MM.1S (cell line): ENCODE measurements around the gene BLTP3B.
A peak's percentile ranks its signal among the peaks of the same experiment; 100 is the strongest.
"Not testable (repeated sequence)": the region's sequence is repeated elsewhere in the genome, so short reads cannot be mapped to it uniquely, and the experiment has no call there.

ENCODE experiments used
- DNase-seq: peaks from one replicate; pipeline ENCODE4 v3.0.0-alpha.2; 2015
- H2AFZ ChIP-seq: fragments of 300-600 bp; sonication (generic); 2 replicates; pipeline ENCODE4 v1.6.0; 2016; ENCODE audit warnings: antibody characterized with exemption, low read length
- H3F3A ChIP-seq: fragments of 300-600 bp; sonication (generic); 2 replicates; pipeline ENCODE4 v1.6.1; 2016; ENCODE audit warnings: mild to moderate bottlenecking, antibody characterized with exemption, low read length, moderate library complexity, mixed read lengths; ENCODE audit not compliant: insufficient read depth
- H3K27ac ChIP-seq: fragments of 300-600 bp; sonication (generic); 2 replicates; pipeline ENCODE4 v1.5.1; 2016; ENCODE audit warnings: mild to moderate bottlenecking, low read length
- H3K27me3 ChIP-seq: fragments of 300-600 bp; sonication (generic); replicated peaks from 2 replicates; pipeline ENCODE4 v1.6.0; 2016; ENCODE audit warnings: low read length; ENCODE audit not compliant: insufficient read depth
- H3K36me3 ChIP-seq: fragments of 300-600 bp; sonication (generic); replicated peaks from 2 replicates; pipeline ENCODE4 v1.6.1; 2016; ENCODE audit warnings: mild to moderate bottlenecking, low read length, mixed read lengths; ENCODE audit not compliant: insufficient read depth
- H3K4me1 ChIP-seq: fragments of 300-600 bp; sonication (generic); 2 replicates; pipeline ENCODE4 v1.6.1; 2016; ENCODE audit warnings: low read length, mixed read lengths
- H3K4me2 ChIP-seq: fragments of 300-600 bp; sonication (generic); 2 replicates; pipeline ENCODE4 v1.6.0; 2016; ENCODE audit warnings: low read depth, low read length
- H3K4me3 ChIP-seq: fragments of 300-600 bp; sonication (generic); 2 replicates; pipeline ENCODE4 v1.5.1; 2016; ENCODE audit warnings: low read length, mixed read lengths
- H3K79me2 ChIP-seq: fragments of 300-600 bp; sonication (generic); 2 replicates; pipeline ENCODE4 v1.6.1; 2016; ENCODE audit warnings: mixed run types, low read length, mixed read lengths
- H3K9ac ChIP-seq: fragments of 300-600 bp; sonication (generic); 2 replicates; pipeline ENCODE4 v1.6.1; 2016; ENCODE audit warnings: low read length, mixed read lengths
- H3K9me2 ChIP-seq: fragments of 300-600 bp; sonication (generic); replicated peaks from 2 replicates; pipeline ENCODE4 v1.6.1; 2016; ENCODE audit warnings: mild to moderate bottlenecking, low read length, mixed read lengths; ENCODE audit not compliant: insufficient read depth
- H3K9me3 ChIP-seq: fragments of 300-600 bp; sonication (generic); replicated peaks from 2 replicates; pipeline ENCODE4 v1.6.1; 2016; ENCODE audit warnings: mild to moderate bottlenecking, low read length, mixed read lengths; ENCODE audit not compliant: insufficient read depth
- H4K20me1 ChIP-seq: fragments of 300-600 bp; sonication (generic); 2 replicates; pipeline ENCODE4 v1.6.1; 2016; ENCODE audit warnings: mild to moderate bottlenecking, low read length, moderate library complexity, mixed read lengths; ENCODE audit not compliant: insufficient read depth
- EZH2 ChIP-seq: fragments of 300-600 bp; sonication (generic); optimal IDR thresholded peaks from 2 replicates; pipeline ENCODE3; 2017; ENCODE audit warnings: low read depth, mild to moderate bottlenecking, antibody characterized with exemption, low read length, mixed read lengths
- EZH2phosphoT487 ChIP-seq: fragments of 300-600 bp; sonication (generic); IDR thresholded peaks from 2 replicates; pipeline ENCODE4 v1.6.1; 2018; ENCODE audit warnings: antibody characterized with exemption, low read length
- TF ChIP-seq, protein P1 (sequence below): fragments of 300-600 bp; sonication (generic); IDR thresholded peaks from 2 replicates; pipeline ENCODE4 v1.5.1; 2016; ENCODE audit warnings: antibody characterized with exemption, low read length, mixed read lengths

The BLTP3B gene

DNA sequence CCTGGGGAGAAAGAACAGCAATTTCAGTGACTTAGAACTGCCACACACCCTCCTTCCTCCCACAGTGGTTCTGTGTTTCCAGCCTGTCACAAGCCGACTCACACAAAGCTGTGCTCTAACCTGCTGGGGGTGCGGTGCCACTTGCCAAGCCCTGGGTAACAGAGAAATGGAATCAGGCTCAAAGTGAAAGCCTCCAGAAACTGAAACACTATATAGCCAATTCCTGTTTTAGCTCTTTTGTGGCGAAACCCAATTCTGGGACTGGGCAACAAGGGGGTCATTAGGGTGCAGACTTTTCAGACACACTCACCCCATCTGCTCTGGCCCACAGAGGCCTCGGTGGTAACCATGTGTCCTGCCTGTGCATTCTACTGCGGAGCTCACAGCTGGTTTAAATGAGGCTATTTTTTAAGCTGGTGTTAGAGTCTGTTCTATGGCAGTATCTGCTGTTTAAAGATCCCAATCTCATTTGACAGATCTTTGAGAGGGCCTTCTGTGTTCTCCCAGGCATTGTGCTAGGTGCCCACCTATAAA lies 42.8 kb upstream of the BLTP3B start:
- H3K9me3 ChIP-seq, result no peaks in the 10 kb centered on the region
- no peak overlapping the region for H3K4me3 ChIP-seq
- H3F3A ChIP-seq, result 0 out of 2 replicates have a peak, but pooled peaks cover 10% of the 10 kb centered on the region
- no peaks in the 10 kb centered on the region for H3K79me2 ChIP-seq
- H3K27ac ChIP-seq, result no peak overlapping the region
- peak overlapping the region; percentile 44 for H3K4me2 ChIP-seq
- TF ChIP-seq EZH2phosphoT487, result no peak
- TF ChIP-seq, protein P1, sequence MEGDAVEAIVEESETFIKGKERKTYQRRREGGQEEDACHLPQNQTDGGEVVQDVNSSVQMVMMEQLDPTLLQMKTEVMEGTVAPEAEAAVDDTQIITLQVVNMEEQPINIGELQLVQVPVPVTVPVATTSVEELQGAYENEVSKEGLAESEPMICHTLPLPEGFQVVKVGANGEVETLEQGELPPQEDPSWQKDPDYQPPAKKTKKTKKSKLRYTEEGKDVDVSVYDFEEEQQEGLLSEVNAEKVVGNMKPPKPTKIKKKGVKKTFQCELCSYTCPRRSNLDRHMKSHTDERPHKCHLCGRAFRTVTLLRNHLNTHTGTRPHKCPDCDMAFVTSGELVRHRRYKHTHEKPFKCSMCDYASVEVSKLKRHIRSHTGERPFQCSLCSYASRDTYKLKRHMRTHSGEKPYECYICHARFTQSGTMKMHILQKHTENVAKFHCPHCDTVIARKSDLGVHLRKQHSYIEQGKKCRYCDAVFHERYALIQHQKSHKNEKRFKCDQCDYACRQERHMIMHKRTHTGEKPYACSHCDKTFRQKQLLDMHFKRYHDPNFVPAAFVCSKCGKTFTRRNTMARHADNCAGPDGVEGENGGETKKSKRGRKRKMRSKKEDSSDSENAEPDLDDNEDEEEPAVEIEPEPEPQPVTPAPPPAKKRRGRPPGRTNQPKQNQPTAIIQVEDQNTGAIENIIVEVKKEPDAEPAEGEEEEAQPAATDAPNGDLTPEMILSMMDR, result no peak
- TF ChIP-seq EZH2, result no peak
- no peaks in the 10 kb centered on the region for H3K36me3 ChIP-seq
- H4K20me1 ChIP-seq, result no peaks in the 10 kb centered on the region
- no peak overlapping the region for H3K9ac ChIP-seq
- H2AFZ ChIP-seq, result no peak overlapping the region
- peak; percentile 74 for DNase-seq
- H3K9me2 ChIP-seq, result no peaks in the 10 kb centered on the region
- no peaks in the 10 kb centered on the region for H3K27me3 ChIP-seq
- H3K4me1 ChIP-seq, result peaks cover 9% of the 10 kb centered on the region

GRCh38 chr12:100184549-100185145 lies 42.0 kb upstream of the BLTP3B start:
- Histone ChIP-seq H3K27ac (no peak overlapping the region), H3K27me3 (no peaks in the 10 kb centered on the region), H3K4me2 (peak overlapping the region; percentile 44; the same call in 1 of the 2 replicates), H3K4me3 (no peak overlapping the region), H3K4me1 (peaks cover 9% of the 10 kb centered on the region), H3K9me2 (no peaks in the 10 kb centered on the region), H3K79me2 (no peaks in the 10 kb centered on the region), H2AFZ (no peak overlapping the region), H4K20me1 (no peaks in the 10 kb centered on the region), H3K36me3 (no peaks in the 10 kb centered on the region), H3K9ac (no peak overlapping the region), H3K9me3 (no peaks in the 10 kb centered on the region), H3F3A (0 out of 2 replicates have a peak, but pooled peaks cover 10% of the 10 kb centered on the region)
- DNase-seq, result no peak
- TF ChIP-seq, protein P1, result no peak
- TF ChIP-seq EZH2phosphoT487, result no peak
- TF ChIP-seq EZH2, result no peak

GRCh38 chr12:100179252-100179651 lies 36.6 kb upstream of the BLTP3B start:
- Histone ChIP-seq H4K20me1 (no peaks in the 10 kb centered on the region), H3K9me2 (no peaks in the 10 kb centered on the region), H3K27me3 (no peaks in the 10 kb centered on the region), H3K27ac (no peak overlapping the region), H3F3A (no peaks in the 10 kb centered on the region), H3K4me2 (no peak overlapping the region), H3K36me3 (no peaks in the 10 kb centered on the region), H3K4me3 (no peak overlapping the region), H3K9me3 (no peaks in the 10 kb centered on the region), H3K4me1 (no peaks in the 10 kb centered on the region), H2AFZ (no peak overlapping the region), H3K79me2 (no peaks in the 10 kb centered on the region), H3K9ac (no peak overlapping the region)
- no peak for DNase-seq
- TF ChIP-seq EZH2, result no peak
- TF ChIP-seq, protein P1, result no peak
- no peak for TF ChIP-seq EZH2phosphoT487

GRCh38 chr12:100176493-100176892 lies 33.8 kb upstream of the BLTP3B start:
- not testable (repeated sequence) for H3K9me3 ChIP-seq, H3K27ac ChIP-seq, H3K79me2 ChIP-seq, H3K4me3 ChIP-seq, H3K9ac ChIP-seq, H4K20me1 ChIP-seq, H3K36me3 ChIP-seq, H3K4me1 ChIP-seq, H3F3A ChIP-seq, H2AFZ ChIP-seq, H3K27me3 ChIP-seq, H3K4me2 ChIP-seq, DNase-seq, H3K9me2 ChIP-seq
